ENCODE results near the gene ZNF576. TPM values are rescaled to one million over a fixed set of nuclear protein-coding genes. Genes with fewer than 3 reads are reported as not detected.

Gene ZNF576
- total and polyA plus RNA-seq, 9 of the 15 experiments (the other 6 are each of a cell fraction or from before 2014, with no cell fraction given), result 6.8 to 18.2 (median 12.2) TPM

- H3K4me3 ChIP-seq, result peak within 1 kb of the TSS; percentile 91
- H3K9ac ChIP-seq (ENCODE audit: insufficient read depth in 1 of 2, low read depth in 2 of 2, low read length in 2 of 2), result peak within 1 kb of the TSS; percentile 92 to 93
- POLR2A ChIA-PET, result interaction anchor here (0.7 to 2.0 kb wide), 6 partner anchors 9 to 42 kb away, joined by 3 to 7 read pairs (median 4); partner anchors contain the start of genes IRGQ and ZNF576
- in situ Hi-C loops (cut with MboI) (no loop called here), intact Hi-C loops (cut with micrococcal nuclease) (loop anchor here (1.0 kb wide), 1 partner anchor 21 kb away; the partner anchor contains the start of genes IRGQ and ZNF576)
- H3K36me3 ChIP-seq (ENCODE audit: control insufficient read depth, insufficient read depth, low read length), result peaks cover 8% of the 10 kb centered on the region; the same call in 2 of the 3 replicates
- H3K9me3 ChIP-seq (replicated peaks; ENCODE audit: control insufficient read depth, insufficient read depth, low read depth, low read length), result no peaks in the 10 kb centered on the region
- peak within 1 kb of the TSS; percentile 97 for H2AFZ ChIP-seq (ENCODE audit: low read depth, low read length)
- H3K79me2 ChIP-seq (ENCODE audit: control insufficient read depth, insufficient read depth, low read length), result peaks cover 12% of the 10 kb centered on the region
- DNase-seq (ENCODE audit: extremely low read depth in 1 of 4, low spot score in 3 of 4) (peak; percentile 96 to 99 (median 96)), FAIRE-seq (peak; percentile 98), ATAC-seq (peak; percentile 99)
- H3K9me1 ChIP-seq (ENCODE audit: control insufficient read depth, insufficient read depth, low read length), result no peaks in the 10 kb centered on the region
- no TSS peak for BruUV-seq (replicated peaks)
- peaks cover 5 to 16% of the 10 kb centered on the region in 2 experiments; a peak in 3 of 5 replicates for H3K4me1 ChIP-seq (replicated peaks in 1 of 2; ENCODE audit: control insufficient read depth in 2 of 2, insufficient read depth in 2 of 2, low read length in 2 of 2)
- CTCF ChIA-PET (ENCODE audit: low intra/inter-chr PET ratio), result interaction anchor here (0.6 kb wide), 1 partner anchor 143 kb away, joined by 3 read pairs; no protein-coding TSS in a partner anchor
- H3K27me3 ChIP-seq (ENCODE audit: control insufficient read depth in 2 of 2, insufficient read depth in 2 of 2, low read length in 2 of 2), result no peaks in the 10 kb centered on the region; a peak in 1 of 5 replicates
- under 1% methylated on average over 45 of the region's 51 CpGs for WGBS (ENCODE audit: insufficient coverage, low coverage, missing lambda C conversion rate)
- peak within 1 kb of the TSS; percentile 97 for H3K4me2 ChIP-seq (ENCODE audit: insufficient read depth, low read length)
- H4K20me1 ChIP-seq (replicated peaks; ENCODE audit: control insufficient read depth, insufficient read depth, low read length), result no peaks in the 10 kb centered on the region
- H3K27ac ChIP-seq (ENCODE audit: extremely low read depth, low read depth, low read length), result peak within 1 kb of the TSS; percentile 83
- peak in 1 of 2 experiments; percentile 48 for TF ChIP-seq AFF1 (IDR thresholded peaks at IDR 0.05; ENCODE audit: low read depth in 1 of 2, partially characterized antibody in 2 of 2)
- TF ChIP-seq C11orf30 (IDR thresholded peaks at IDR 0.05; ENCODE audit: low read depth), result peak; percentile 86
- TF ChIP-seq THAP7 (CRISPR knock-in tag; IDR thresholded peaks at IDR 0.05), result no peak
- peak; percentile 92 for TF ChIP-seq MTA1 (IDR thresholded peaks at IDR 0.05; ENCODE audit: borderline replicate concordance)
- peak; percentile 88 for TF ChIP-seq SAP30 (IDR thresholded peaks at IDR 0.05; ENCODE audit: borderline replicate concordance, insufficient read depth, low read depth, low read length, poor library complexity, severe bottlenecking)
- peak; percentile 96 for TF ChIP-seq CREM (IDR thresholded peaks at IDR 0.05; ENCODE audit: low read depth)
- peak; percentile 56; the same call in 1 of the 2 replicates for TF ChIP-seq ATF1 (CRISPR knock-in tag; IDR thresholded peaks at IDR 0.05)
- peak; percentile 94 for TF ChIP-seq ATF1 (tag; IDR thresholded peaks at IDR 0.05)
- TF ChIP-seq TBP (optimal IDR thresholded peaks at IDR 0.05; ENCODE audit: low read depth, low read length), result no peak
- TF ChIP-seq POLR2B (IDR thresholded peaks at IDR 0.05; ENCODE audit: low read depth, partially characterized antibody), result peak; percentile 84
- peak; percentile 91 for TF ChIP-seq MEIS2 (IDR thresholded peaks at IDR 0.05; ENCODE audit: partially characterized antibody)
- peak in 1 of 2 experiments; percentile 3; a peak in 1 of 4 replicates for TF ChIP-seq FOXA3 (CRISPR knock-in tag; conservative IDR thresholded peaks at IDR 0.05 in 1 of 2, IDR thresholded peaks at IDR 0.05 in 1 of 2)
- TF ChIP-seq CREB1 (IDR thresholded peaks at IDR 0.05), result peak; percentile 93
- peak; percentile 90 for TF ChIP-seq CREB1 (CRISPR knock-in tag; IDR thresholded peaks at IDR 0.05)
- TF ChIP-seq POLR2AphosphoS5 (IDR thresholded peaks at IDR 0.05; ENCODE audit: control insufficient read depth, insufficient read depth, low read depth, low read length), result peak; percentile 52; the same call in 1 of the 2 replicates
- peak; percentile 87 for TF ChIP-seq PHF8 (IDR thresholded peaks at IDR 0.05; ENCODE audit: borderline replicate concordance, low read length)
- no peak for TF ChIP-seq TEAD2 (tag; IDR thresholded peaks at IDR 0.05)
Measured at GRCh38 chr19:43575156-43575950, 21.0 kb upstream of the ZNF576 start, which contains the start of the genes PINLYP and XRCC1. Gene PINLYP, plus strand, starts transcription at chr19:43575801. Its CDS starts 1,391 bp downstream, at chr19:43577192. Gene XRCC1, minus strand, starts transcription at chr19:43575527. Its CDS starts 69 bp downstream, at chr19:43575458.
